ENCODE data around the gene KIF26A.

Gene KIF26A

DNA sequence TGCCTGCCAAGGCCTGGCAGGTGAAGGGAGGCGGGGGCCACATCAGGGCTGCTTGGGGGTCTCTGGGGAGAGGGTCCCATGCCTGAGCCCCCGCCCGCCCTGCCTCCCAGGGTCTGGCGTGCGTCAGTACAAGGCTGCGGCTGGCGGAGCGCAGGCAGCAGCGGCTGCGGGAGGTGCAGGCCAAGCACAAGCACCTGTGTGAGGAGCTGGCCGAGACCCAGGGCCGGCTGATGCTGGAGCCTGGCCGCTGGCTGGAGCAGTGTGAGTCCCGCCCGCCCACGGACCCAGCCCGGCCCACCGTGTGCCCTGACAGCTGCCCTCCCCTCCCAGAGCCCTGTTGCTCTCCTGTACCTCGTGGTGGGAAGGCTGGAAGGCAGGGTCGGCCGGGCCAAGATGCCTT is 40.7 kb downstream of the KIF26A start:
- DNase-seq (ENCODE audit: low read depth) = no peak

DNA sequence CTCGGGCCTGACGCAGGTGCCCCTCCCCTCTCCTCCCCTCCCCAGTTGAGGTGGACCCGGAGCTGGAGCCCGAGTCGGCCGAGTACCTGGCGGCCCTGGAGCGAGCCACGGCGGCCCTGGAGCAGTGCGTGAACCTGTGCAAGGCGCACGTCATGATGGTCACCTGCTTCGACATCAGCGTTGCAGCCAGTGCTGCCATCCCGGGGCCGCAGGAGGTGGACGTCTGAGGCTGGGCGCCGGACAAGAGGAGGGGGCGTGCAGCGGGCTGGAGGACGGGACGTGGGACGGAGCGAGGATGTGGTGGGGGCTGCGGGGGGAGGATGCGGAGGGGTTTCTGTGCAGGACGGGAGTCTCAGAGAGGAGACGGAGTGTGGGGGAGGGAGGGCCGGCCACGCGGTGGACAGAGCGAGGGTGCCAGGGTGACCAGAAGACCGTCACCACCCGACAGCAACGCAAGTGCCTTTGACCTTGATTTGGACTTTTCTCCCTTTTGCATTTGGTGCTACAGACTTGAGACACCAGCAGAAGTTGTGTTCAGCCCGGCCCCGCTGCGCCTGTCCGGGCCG is 41.3 kb downstream of the KIF26A start:
- no peak for DNase-seq (ENCODE audit: low read depth)

DNA sequence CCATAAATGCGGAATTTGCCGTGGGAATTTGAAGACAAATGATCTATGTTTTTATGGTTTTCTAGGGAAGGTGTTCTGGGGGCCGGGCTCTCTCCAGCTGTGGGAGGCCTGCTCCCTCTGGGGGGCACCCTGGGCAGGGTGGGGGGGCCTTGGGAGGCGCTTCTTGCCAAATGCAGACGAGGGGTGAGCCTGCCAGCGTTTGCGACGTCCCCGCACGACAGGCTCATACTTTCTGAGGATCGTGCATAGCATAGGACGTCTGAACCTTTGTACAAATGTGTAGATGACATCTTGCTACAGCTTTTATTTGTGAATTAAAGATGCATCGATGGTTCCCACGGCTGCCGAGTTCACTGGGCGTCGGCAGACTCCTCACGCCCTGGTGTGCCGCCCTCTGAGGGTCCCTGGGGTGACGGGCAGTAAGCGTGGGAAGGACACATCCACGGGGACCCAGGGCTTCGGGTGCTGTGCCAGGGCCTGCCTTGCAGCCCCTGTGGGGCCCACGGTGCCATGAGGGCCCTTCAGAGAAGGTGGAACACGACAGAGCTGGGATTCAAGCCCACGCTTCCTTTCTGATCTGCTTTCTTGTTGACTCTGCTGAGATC is 42.3 kb downstream of the KIF26A start:
- DNase-seq (ENCODE audit: low read depth) = no peak

DNA sequence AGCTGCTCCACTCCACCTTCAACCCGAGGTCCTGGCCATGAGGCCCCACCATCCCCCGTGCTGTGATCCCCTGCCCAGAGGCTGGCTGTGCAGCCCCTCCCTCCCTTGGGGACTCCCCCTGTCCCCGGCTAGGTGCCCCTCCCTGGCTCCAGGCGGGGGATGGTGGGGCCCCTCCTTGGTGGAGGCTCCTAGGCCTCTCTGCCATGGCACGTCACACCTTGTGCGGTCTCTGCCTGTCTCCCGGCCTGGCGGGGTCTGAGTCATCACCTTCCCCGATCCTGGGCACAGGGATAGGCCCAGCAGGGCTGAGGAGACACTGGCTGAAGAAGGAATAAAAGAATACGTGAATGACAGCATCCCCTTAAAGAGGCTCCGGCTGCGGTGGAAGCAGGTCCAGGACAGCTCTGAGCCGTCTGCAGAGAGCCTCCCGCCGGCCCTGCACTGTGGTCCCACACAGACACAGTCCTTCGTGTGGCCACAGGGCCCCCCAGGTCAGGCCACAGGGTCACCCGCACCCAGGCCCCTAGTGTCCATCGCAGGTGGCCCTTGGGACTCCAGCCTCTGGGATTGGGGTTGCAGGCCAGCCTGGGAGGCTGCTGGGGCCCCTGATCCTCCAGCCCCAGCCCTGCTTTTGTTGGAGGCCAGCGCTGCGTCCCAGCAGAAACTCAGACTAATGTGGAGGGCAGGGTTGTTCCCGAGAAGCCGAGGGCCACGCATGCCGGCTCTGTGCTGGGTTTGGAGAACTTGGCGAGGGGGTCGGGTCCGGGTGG is 43.6 kb downstream of the KIF26A start:
- DNase-seq (ENCODE audit: low read depth) = no peak

DNA sequence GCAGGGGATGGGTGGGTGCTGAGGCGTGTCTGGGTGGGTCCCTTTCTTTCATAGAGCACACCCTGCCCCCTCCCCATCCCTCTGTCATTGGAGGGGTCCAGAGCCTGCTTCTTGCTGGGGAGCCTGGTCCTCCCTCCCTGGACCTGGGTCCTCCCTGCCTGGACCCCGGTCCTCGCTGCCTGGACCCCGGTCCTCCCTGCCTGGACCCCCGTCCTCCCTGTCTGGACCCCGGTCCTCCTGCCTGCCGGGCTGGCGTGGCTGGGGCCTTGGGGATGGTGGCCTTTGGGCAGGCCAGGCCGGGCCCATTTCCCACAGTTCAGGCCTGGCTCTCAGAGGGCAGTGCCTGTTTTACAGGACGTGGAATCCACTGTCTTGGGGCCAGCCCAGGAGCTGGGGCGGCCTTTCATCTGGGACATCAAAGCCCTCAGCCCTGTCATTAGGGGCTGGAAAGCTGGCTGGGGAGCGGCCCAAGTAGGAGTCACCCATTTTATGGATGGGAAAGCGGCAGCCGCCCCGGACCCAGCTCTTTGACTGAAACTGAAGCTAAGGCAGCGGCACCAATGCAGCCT is 44.6 kb downstream of the KIF26A start:
- DNase-seq (ENCODE audit: low read depth) = no peak

DNA sequence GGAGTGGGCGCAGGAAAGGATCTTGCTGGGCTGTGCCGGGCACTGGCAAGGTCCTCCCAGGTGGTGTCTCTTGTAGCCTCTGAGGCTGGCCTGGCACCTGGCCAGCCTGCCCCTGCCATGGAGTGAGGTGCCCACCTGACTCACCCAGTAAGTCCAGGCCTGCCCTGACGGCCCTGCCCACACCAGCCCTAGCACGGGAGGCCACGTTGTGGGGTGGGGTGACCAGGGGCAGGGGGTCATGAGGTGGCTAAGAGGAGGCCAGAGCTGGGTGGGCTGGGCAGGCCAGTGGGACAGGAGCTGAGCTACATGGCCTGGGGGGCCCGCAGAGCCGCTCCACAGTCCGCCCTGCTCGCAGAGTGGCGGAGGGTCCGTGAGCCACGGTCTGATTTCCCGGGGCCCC is 45.4 kb downstream of the KIF26A start:
- DNase-seq (ENCODE audit: low read depth) = no peak

DNA sequence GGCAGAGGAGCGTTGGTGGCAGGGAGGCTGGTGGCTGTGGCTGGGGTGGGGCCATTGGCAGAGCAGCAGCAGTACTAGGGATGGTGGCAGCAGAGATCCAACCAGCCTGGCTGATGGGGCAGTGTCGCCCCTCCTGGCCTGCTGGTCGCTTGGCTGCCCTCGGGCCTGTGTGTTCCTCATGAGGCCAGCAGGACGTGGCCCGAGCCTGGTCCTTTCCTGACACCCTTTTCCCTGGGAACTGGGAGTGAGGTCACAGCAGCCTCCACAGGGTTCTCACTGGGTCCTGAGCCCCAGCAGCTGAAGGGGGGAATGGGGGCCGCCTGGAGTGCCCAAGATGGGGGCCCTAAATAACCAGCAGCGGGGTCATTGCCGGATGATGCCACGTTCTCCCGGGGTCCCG is 46.1 kb downstream of the KIF26A start:
- DNase-seq (ENCODE audit: low read depth) = no peak

DNA sequence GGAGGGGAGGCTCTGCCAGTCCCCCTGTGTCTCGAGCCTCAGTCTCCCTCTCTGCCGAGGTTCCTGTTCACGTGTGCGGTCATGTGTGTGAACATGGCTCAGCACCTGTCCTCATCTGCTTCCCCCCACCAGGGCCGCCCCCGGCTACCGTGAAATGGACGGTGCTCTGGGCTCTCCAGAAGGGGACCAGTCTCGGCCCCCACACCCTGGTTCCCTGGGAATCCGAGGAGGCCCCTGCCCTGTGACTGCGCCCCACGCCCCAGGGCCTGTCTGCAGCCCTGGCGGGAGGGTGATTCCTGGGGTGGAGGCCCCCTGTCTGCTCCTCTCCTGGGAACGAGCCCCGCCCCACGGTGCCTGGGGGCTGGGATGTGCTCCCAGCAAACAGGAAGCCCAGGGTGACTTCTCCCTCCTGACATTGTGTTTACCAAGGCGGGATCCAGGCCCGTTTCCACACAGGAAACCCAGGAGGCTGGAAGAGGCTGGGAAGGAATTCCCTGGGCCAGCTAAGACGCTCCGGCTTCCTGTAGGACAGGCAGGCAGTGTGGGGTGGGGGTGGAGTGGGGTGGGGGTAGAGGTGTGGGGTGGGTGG is 46.6 kb downstream of the KIF26A start:
- no peak for DNase-seq (ENCODE audit: low read depth)

DNA sequence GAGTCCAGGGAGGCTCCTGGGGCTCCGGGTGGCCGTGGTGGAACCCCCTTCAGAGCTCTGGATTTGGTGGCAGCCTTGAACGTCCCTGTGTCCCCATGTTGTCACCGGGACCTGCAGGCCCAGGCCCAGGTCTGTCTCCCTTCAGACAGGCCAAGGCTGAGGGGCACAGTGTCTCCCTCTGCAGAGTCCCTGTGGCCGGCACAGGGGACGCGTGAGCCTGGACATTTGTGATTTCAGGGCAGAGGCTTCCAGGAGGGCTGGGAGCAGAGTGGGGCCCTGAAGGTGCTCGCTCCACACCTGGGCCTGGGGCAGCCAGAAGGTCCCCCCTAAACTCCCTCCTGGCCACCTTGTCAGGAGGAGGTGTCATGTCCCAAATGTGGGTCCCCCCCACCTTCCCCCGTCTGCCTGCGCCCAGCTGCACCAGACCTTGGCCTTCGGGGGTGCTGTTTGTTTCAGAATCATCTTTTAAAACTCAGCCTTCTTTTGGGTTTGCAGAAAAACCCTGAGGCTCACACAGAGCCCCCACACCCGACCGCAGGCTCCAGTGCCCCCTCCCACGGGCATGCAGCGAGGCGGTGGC is 47.6 kb downstream of the KIF26A start:
- DNase-seq (ENCODE audit: low read depth) = no peak

DNA sequence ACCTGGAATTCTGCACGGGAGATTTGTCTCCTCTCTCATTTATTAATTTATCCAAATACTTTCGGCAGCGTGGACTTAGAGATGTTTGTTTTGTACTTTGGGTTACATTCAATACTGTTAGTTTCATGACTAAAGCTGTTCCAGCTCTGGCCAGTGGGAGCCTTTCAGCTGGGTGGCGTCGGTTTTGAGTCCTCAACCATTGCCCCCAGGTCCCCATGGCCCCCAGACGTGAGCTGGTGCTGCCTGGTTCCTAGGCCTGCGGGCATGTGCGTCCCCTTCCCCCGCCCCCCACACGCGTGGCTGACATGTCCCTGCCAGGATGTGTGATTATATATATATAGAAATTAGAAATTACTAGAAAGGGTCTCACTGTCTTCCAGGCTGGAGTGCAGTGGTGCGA is 48.2 kb downstream of the KIF26A start:
- no peak for DNase-seq (ENCODE audit: low read depth)

DNA sequence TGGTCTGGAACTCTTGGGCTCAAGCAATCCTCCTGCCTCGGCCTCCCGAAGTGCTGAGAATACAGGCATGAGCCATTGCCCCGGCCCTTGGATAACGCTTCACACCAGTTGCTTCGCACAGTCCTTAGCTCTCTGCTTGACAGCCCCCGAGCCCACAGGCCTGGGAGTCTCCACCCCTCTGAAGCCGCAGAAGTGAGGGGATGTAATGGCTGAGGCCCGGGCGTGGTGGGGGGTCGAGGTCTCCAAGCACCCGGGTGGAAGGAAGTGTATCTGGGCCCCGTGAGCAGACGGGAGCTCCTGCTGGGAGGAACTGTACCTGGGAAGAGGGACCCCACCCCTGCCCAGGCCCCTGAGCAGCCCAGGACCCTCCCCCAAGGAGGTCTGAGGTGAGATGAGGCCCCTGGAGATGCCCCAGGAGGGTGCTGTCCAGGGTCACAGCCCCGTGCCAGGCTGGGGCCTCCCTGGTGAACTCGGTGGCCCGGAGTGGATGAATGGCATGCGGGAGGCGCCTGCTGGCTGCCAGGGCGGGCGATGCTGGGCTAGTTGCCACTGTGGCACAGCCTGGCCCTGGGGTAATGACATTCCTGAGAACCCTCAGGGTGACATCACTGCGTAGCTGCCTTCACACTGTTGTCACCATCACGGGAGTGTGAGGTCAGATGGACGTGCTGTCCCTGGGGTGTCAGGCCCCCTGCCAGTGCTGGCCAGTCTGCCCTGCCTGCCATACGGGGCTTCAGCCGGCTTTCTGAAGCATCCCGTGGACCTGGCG is 48.9 kb downstream of the KIF26A start:
- DNase-seq (ENCODE audit: low read depth) = no peak

DNA sequence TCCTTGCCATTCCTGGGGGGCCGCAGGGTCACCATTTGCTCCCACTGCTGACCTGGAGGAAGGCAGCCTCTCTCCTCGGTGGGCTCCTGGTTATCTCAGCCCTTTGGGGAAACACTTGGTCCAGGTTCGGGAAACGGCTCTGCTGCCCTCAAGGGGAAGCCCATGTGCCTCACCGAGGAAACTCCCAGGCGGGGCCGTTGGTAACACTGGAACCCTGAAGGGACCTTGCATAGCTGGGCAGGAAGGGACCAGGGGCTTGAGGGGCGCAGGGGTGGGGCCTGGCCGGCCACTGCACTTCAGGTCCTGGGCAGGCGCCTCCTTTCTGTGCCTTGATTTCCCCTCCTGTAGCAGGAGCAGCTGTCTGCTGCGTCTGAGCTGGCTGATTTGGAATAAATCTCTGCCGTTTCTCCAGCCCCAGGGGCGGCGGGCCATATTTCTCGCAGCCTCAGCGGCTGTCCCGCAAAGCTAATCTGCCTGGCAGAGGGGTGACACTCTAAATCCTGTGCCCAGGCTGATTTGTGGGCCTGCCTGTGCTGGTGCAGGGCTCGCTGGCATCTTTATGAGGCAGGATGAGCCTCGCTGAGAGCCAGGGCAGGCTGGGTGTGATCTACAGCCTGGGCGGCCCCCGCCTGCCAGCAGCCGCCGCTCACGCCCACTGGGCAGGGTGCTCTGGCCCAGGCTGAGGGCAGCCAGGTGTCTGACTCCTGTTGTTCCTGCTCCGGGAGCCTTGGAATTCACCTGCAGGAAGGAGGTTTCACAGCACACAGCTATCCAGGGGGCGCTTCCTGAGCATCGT is 49.7 kb downstream of the KIF26A start:
- DNase-seq (ENCODE audit: low read depth) = no peak

DNA sequence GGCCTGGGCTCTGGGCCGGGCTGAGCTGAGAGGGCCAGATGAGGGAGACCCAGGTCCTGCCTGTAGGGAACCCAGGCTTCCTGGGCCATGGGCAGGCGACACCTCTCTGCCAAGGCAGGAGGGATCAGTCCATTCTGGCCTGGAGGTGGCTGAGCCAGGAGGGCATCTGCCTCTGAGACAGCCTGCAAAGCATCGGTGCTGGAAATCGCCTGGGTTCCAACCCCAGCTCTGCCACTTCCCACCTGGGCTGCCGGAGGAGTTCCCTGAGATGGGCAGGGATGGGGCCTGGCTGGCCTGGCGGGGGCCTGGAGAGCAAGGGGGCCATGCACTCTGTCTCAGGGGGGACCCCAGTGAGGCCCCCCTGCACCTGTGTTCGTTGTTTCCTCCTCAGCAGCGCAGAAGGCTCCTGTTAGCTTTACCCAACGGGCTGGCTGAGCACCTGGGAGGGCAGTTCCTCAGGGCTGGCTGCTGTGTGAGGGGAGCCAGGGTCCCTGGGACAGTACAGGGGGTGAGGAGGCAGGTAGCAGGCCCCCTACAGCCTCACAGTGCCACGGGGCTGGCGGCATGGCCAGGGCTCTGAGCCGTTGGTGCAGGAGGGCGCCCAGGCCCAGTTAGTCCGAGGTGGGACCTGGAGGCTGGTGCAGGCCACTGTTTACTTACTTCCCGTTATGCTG is 50.5 kb downstream of the KIF26A start:
- DNase-seq (ENCODE audit: low read depth) = no peak

DNA sequence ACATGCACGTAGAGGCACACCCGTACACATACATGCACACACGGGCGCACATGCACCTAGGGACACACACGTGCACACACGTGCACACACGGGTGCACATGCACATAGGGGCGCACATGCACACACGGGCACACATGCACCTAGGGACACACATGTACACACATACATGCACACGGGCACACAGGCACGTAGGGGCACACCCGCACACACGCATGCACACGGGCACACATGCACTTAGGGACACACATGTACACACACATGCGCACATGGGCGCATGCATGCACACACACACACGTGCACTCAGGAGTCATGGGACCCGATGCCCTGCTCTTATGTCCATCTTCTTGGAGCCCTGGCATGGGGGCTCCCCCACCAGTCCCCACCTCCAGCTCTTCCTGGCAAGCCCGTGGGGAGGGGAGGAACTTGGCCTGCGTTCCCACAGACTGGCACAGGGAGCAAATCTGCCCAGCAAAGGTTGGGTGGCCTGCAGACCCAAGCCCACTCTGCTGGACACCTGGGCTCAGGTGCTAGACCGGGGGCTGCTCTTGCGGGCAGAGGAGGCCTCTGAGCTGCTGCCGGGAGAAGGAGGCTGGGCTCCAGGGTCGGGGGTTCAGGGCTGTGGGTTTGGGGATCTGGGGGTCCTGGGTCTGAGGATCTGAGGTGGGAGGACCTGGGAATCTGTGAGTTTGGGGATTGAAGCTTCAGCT is 51.4 kb downstream of the KIF26A start:
- DNase-seq (ENCODE audit: low read depth) = no peak

DNA sequence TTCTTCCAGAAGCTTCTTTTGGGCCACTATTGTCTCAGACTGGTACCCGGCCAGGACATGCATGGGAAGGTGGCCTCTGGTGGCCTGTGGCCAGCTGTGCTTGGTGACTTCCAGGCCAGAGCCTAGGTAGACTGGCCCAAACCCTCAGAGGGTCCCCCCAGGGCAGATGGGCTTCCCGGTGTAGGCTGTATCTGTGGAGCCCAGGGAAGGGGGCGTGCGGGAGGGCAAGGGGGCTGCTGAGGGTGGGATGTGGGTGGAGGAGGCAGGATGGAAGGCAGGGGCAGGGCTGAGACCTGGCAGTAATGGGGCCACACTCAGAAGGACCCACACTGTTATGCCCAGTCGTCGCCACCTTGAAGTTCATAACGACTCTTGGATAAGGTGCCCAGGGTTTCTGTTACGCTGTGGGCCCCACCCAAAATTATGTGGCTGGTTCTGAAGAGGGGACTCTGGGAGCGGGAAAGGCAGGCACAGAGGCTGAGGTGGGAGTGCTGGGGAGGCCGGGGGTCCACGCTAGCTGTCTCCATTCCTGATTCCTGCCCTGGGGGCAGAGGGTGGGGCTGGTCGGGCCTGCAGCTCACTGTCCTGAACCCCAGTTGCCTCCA is 52.1 kb downstream of the KIF26A start:
- DNase-seq (ENCODE audit: low read depth) = no peak

DNA sequence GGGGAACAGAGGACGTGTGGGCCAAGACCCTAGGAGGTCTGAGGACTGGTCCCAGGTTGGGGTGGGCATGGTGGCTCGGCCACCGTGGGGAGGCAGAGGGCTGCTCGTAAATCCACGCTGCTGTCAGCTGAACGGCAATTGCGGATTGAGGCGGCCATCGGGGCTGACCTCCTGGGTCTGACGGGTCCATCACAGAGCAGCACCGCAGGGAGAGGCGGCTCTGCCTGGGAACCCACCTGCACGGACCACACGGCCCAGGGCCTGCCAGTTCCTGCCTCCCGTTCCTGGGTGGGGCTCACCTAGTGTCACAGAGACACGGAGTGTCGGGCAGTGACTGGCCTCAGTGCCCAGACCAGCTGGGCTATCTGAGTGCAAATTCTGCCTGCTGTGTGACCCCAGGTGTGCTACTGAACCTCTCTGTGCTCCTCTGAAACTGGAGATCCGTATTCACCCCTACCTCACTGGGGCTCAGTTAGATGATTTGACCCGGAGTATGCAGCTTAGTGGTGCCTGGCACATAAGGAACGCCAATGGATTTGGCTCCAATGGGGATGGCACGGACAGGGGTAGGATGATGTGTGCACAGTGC is 53.1 kb downstream of the KIF26A start:
- DNase-seq (ENCODE audit: low read depth) = no peak

DNA sequence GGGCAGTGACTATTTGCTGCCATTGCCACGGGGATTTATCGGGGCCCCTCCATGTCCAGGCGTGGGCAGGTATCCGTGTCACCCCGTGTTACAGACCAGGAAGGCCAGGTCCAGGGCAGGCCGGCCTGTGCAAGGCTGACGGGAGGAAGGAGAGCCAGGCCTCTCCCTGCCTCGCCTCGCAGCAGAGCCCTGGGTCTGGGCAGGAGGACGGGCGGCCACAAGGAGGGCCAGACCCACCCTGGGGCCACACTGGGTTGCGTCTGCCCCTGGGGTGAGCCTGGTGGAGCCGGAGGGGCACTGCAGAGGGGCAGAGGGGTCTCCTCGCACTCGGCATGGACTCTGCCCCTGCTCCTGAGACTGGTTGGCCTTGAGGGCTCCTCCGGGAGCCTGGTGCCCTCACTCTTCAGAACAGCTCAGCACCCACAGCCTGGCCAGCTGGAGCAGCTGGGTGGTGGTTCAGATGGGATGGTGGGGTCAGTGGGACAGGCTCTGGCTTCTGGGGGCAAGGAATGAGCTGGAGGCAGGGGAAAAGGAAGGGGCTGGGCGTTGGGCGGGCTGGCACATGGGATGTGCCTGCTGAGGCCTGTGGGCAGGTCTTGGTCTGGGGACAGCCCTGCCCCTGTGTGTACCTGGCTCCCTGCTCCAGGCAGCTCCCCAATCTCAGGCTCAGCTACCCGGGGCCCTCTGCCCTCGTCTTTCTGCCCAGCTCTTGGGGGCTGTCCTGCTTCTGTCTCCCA is 53.9 kb downstream of the KIF26A start:
- DNase-seq (ENCODE audit: low read depth) = no peak

DNA sequence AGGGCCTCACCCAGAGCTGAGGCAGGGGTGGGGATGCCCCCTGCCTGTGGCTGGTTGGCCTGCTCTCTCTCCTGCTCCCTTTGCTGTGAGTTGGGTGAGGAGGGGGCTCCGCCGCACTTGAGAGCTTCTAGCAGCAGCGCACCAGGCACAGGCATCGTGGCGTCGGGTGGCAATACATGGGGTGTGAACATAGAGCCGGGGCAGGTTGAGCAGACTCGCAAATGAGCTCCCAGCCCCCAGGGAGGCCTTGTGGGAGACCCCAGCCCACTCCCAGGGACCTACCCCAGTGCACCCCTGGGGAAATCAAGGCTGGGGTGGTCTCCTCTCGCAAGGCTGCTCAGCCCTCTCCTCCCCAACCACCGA is 54.5 kb downstream of the KIF26A start:
- DNase-seq (ENCODE audit: low read depth) = no peak
